ENCODE results near the gene AASDH. TPM values are rescaled to one million over a fixed set of nuclear protein-coding genes. Genes with fewer than 3 reads are reported as not detected.

The AASDH gene
- total and polyA plus RNA-seq, 4 donors = 2.7 to 13.3 (median 9.1) TPM

GRCh38 chr4:56288663-56289062 is 98.6 kb downstream of the AASDH start:
- TF ChIP-seq MAX (IDR thresholded peaks at IDR 0.05) (no peak), ZBTB33 (IDR thresholded peaks at IDR 0.05) (no peak), YY1 (IDR thresholded peaks at IDR 0.05) (no peak), EGR1 (IDR thresholded peaks at IDR 0.05; ENCODE audit: low read depth in 2 of 2) (no peak), CTCF (IDR thresholded peaks at IDR 0.05; ENCODE audit: low read depth, low read length, missing input control) (no peak)
- Histone ChIP-seq H3K27ac (ENCODE audit: low read depth in 1 of 2, low read length in 2 of 2) (no peak overlapping the region), H3K27me3 (ENCODE audit: control insufficient read depth in 4 of 4, insufficient read depth in 4 of 4, low read length in 3 of 4) (no peaks in the 10 kb centered on the region), H3K4me1 (ENCODE audit: control insufficient read depth in 4 of 4, insufficient read depth in 4 of 4, low read length in 3 of 4) (no peaks in the 10 kb centered on the region), H3K4me3 (ENCODE audit: low read depth in 1 of 3, low read length in 3 of 3) (no peak overlapping the region), H3K9ac (ENCODE audit: low read depth in 1 of 2, low read length in 2 of 2) (no peak overlapping the region), H3K36me3 (ENCODE audit: control insufficient read depth in 4 of 4, insufficient read depth in 3 of 4, low read depth in 1 of 4, low read length in 3 of 4) (no peaks in the 10 kb centered on the region), H3K9me3 (ENCODE audit: control insufficient read depth in 4 of 4, low read length in 3 of 4) (no peaks in the 10 kb centered on the region)
- 84% methylated on average over 3 of the region's 3 CpGs for WGBS
- no peak for DNase-seq (ENCODE audit: low spot score)

Small RNAs within 50 kb of the gene (small RNA-seq; reads per million reads assigned to genes)
- not detected for gene RNU6-197P

Other genes with a start within 250 kb of the AASDH start
- 10 to 100 TPM in 1 of 2 donors, 1 to 10 TPM in 1; 7.6 to 11.0 TPM for gene PPAT, start 48.1 kb upstream of the AASDH start, total RNA-seq
- 1 to 10 TPM; 3.7 TPM for gene PPAT, start 48.1 kb upstream of the AASDH start, polyA plus RNA-seq
- gene PAICS, start 48.8 kb upstream of the AASDH start, total RNA-seq = 10 to 100 TPM; 34.5 to 50.4 TPM
- 10 to 100 TPM; 46.0 to 47.8 TPM for gene PAICS, start 48.8 kb upstream of the AASDH start, polyA plus RNA-seq
- gene SRP72, start 80.1 kb upstream of the AASDH start, total RNA-seq = 10 to 100 TPM; 32.1 to 69.7 TPM
- gene SRP72, start 80.1 kb upstream of the AASDH start, polyA plus RNA-seq = 10 to 100 TPM; 37.1 to 44.3 TPM
- gene ARL9, start 118.3 kb upstream of the AASDH start, total RNA-seq = under 1 TPM; 0.08 to 0.61 TPM
- under 1 TPM in 1 of 2 donors, not detected in 1; 0.10 TPM for gene ARL9, start 118.3 kb upstream of the AASDH start, polyA plus RNA-seq